ENCODE results near the gene SPRY1.

DNA sequence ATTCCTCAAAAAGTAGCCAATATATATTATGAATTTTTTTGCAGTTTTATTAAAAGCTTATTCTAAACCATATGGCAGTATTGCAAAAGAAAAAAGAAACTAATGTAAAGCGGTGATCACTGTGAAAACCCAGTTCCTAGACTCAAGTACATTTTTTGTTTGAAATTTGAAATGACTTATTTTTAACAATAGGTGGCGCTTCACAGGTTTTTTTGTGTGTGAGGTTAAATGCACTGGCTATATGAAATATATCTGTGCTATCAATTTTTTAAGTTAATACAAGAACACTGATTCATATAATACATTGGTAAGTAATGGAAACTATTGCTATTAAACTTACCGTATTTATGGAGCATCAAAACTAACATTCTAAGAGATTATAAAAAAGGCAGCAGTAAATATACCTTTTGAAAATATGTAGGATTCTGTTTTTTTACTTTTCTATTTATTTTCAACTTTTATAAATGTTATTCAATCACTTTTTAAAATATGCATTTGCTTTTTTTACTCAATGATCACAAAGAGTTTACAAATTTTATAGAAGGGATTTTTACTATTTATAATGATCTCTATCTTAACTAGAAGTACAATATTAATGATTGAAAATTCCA lies 5.6 kb upstream of the SPRY1 start:
- TF ChIP-seq, protein P1, sequence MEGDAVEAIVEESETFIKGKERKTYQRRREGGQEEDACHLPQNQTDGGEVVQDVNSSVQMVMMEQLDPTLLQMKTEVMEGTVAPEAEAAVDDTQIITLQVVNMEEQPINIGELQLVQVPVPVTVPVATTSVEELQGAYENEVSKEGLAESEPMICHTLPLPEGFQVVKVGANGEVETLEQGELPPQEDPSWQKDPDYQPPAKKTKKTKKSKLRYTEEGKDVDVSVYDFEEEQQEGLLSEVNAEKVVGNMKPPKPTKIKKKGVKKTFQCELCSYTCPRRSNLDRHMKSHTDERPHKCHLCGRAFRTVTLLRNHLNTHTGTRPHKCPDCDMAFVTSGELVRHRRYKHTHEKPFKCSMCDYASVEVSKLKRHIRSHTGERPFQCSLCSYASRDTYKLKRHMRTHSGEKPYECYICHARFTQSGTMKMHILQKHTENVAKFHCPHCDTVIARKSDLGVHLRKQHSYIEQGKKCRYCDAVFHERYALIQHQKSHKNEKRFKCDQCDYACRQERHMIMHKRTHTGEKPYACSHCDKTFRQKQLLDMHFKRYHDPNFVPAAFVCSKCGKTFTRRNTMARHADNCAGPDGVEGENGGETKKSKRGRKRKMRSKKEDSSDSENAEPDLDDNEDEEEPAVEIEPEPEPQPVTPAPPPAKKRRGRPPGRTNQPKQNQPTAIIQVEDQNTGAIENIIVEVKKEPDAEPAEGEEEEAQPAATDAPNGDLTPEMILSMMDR (IDR thresholded peaks at IDR 0.05): peak; percentile 59
- TF ChIP-seq EP300 (IDR thresholded peaks at IDR 0.05) (no peak), SMC3 (IDR thresholded peaks at IDR 0.05) (peak; percentile 69)

Data from A549 (cell line).